Measurements from ENCODE around the gene AMER3.

DNA sequence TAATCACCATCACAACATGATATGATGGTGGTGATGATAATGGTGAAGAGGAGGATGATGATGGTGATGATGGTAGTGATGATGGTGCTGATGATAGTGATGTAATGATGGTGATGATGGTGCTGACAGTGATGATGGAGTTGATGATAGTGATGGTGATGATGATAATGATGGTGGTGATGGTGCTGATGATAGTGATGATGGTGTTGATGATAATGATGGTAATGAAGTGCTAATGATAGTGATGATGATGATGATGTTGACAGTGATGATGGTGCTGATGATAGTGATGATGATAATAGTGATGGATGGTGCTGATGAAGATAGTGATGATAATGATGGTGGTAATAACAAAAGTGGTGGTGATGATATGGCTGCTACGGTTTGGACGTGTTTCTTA lies 30.9 kb upstream of the AMER3 start:
- TF ChIP-seq, protein P1, sequence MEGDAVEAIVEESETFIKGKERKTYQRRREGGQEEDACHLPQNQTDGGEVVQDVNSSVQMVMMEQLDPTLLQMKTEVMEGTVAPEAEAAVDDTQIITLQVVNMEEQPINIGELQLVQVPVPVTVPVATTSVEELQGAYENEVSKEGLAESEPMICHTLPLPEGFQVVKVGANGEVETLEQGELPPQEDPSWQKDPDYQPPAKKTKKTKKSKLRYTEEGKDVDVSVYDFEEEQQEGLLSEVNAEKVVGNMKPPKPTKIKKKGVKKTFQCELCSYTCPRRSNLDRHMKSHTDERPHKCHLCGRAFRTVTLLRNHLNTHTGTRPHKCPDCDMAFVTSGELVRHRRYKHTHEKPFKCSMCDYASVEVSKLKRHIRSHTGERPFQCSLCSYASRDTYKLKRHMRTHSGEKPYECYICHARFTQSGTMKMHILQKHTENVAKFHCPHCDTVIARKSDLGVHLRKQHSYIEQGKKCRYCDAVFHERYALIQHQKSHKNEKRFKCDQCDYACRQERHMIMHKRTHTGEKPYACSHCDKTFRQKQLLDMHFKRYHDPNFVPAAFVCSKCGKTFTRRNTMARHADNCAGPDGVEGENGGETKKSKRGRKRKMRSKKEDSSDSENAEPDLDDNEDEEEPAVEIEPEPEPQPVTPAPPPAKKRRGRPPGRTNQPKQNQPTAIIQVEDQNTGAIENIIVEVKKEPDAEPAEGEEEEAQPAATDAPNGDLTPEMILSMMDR (conservative IDR thresholded peaks at IDR 0.05; ENCODE audit: low read depth, low read length): no peak
- TF ChIP-seq FOS (IDR thresholded peaks at IDR 0.05; ENCODE audit: low read depth, low read length) (no peak), SMC3 (IDR thresholded peaks at IDR 0.05; ENCODE audit: low read depth, low read length) (no peak), NFE2L2 (IDR thresholded peaks at IDR 0.05; ENCODE audit: low read depth, low read length) (no peak), RAD21 (IDR thresholded peaks at IDR 0.05; ENCODE audit: low read length) (no peak), BHLHE40 (IDR thresholded peaks at IDR 0.05; ENCODE audit: low read depth, low read length) (no peak), CEBPB (IDR thresholded peaks at IDR 0.05; ENCODE audit: low read depth, low read length) (no peak), MAZ (IDR thresholded peaks at IDR 0.05; ENCODE audit: borderline replicate concordance, low read depth, low read length) (no peak), POLR2A (IDR thresholded peaks at IDR 0.05; ENCODE audit: low read depth, low read length) (no peak), CHD1 (IDR thresholded peaks at IDR 0.05; ENCODE audit: low read depth, low read length) (no peak)
- TF ChIP-seq, protein P2, sequence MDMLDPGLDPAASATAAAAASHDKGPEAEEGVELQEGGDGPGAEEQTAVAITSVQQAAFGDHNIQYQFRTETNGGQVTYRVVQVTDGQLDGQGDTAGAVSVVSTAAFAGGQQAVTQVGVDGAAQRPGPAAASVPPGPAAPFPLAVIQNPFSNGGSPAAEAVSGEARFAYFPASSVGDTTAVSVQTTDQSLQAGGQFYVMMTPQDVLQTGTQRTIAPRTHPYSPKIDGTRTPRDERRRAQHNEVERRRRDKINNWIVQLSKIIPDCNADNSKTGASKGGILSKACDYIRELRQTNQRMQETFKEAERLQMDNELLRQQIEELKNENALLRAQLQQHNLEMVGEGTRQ (IDR thresholded peaks at IDR 0.05; ENCODE audit: low read depth, low read length): no peak
